Trophoblast cell (in vitro differentiated cells and primary cell): ENCODE data around the gene EIF3CL.
"Not testable (repeated sequence)": the region's sequence is repeated elsewhere in the genome, so short reads cannot be mapped to it uniquely, and the experiment has no call there.

Experiments used
- DNase-seq, 2 donors: peaks; one replicate each; pipeline ENCODE4 v3.0.0-alpha.2; 2016
- H2AFZ ChIP-seq: 2 replicates; pipeline ENCODE4 v1.6.1; 2013; ENCODE audit warnings: low read length, moderate library complexity, mild to moderate bottlenecking; ENCODE audit not compliant: insufficient read depth, poor library complexity
- H2AK5ac ChIP-seq: 2 replicates; pipeline ENCODE4 v1.6.1; 2013; ENCODE audit warnings: mild to moderate bottlenecking, low read length
- H2BK120ac ChIP-seq: 2 replicates; pipeline ENCODE4 v1.6.1; 2013; ENCODE audit warnings: low read length, mild to moderate bottlenecking, moderate library complexity; ENCODE audit not compliant: insufficient read depth, poor library complexity
- H2BK12ac ChIP-seq: 2 replicates; pipeline ENCODE4 v1.6.1; 2013; ENCODE audit warnings: mild to moderate bottlenecking, low read length, moderate library complexity
- H2BK5ac ChIP-seq: 2 replicates; pipeline ENCODE4 v1.6.1; 2013; ENCODE audit warnings: low read length, low read depth, moderate library complexity, mild to moderate bottlenecking; ENCODE audit not compliant: poor library complexity
- H3K14ac ChIP-seq: 2 replicates; pipeline ENCODE4 v1.6.1; 2013; ENCODE audit warnings: mild to moderate bottlenecking, low read length
- H3K18ac ChIP-seq: 2 replicates; pipeline ENCODE4 v1.6.1; 2013; ENCODE audit warnings: mild to moderate bottlenecking, low read length
- H3K23ac ChIP-seq: 2 replicates; pipeline ENCODE4 v1.6.1; 2013; ENCODE audit warnings: low read length
- H3K27ac ChIP-seq: 2 replicates; pipeline ENCODE4 v1.5.1; 2013; ENCODE audit warnings: low read depth, mild to moderate bottlenecking, inconsistent platforms, low read length, moderate library complexity
- H3K27me3 ChIP-seq: 2 replicates; pipeline ENCODE4 v1.6.1; 2013; ENCODE audit warnings: inconsistent platforms, mild to moderate bottlenecking, low read length, moderate library complexity; ENCODE audit not compliant: insufficient read depth
- H3K36me3 ChIP-seq, 2 experiments: 1 replicate in 1 of 2; 2 replicates in 1 of 2; pipeline ENCODE4 v1.6.1; 2013; ENCODE audit warnings: low read length in 2 of 2, mild to moderate bottlenecking in 2 of 2, moderate library complexity in 1 of 2; ENCODE audit not compliant: insufficient read depth in 2 of 2, control insufficient read depth in 1 of 2
- H3K4ac ChIP-seq: 2 replicates; pipeline ENCODE4 v1.6.1; 2013; ENCODE audit warnings: low read depth, mild to moderate bottlenecking, low read length, moderate library complexity
- H3K4me1 ChIP-seq, 2 experiments: 1 replicate in 1 of 2; 2 replicates in 1 of 2; pipeline ENCODE4 v1.6.1; 2013; ENCODE audit warnings: low read length in 2 of 2, mild to moderate bottlenecking in 2 of 2, moderate library complexity in 1 of 2; ENCODE audit not compliant: insufficient read depth in 2 of 2, control insufficient read depth in 1 of 2
- H3K4me2 ChIP-seq: 2 replicates; pipeline ENCODE4 v1.6.1; 2013; ENCODE audit warnings: inconsistent platforms, mild to moderate bottlenecking, low read length, moderate library complexity
- H3K4me3 ChIP-seq: 2 replicates; pipeline ENCODE4 v1.5.1; 2013; ENCODE audit warnings: mild to moderate bottlenecking, low read depth, low read length, inconsistent platforms
- H3K79me1 ChIP-seq: one replicate; pipeline ENCODE4 v1.6.1; 2013; ENCODE audit warnings: low read length
- H3K79me2 ChIP-seq: 2 replicates; pipeline ENCODE4 v1.6.1; 2013; ENCODE audit warnings: low read length, mild to moderate bottlenecking; ENCODE audit not compliant: control insufficient read depth, insufficient read depth, poor library complexity
- H3K9ac ChIP-seq: 2 replicates; pipeline ENCODE4 v1.6.1; 2013; ENCODE audit warnings: mild to moderate bottlenecking, low read length
- H3K9me3 ChIP-seq: 2 replicates; pipeline ENCODE4 v1.6.1; 2013; ENCODE audit warnings: low read depth, mild to moderate bottlenecking, control low read depth, inconsistent platforms, low read length; ENCODE audit not compliant: insufficient read depth
- H4K12ac ChIP-seq: 2 replicates; pipeline ENCODE4 v1.6.1; 2013; ENCODE audit warnings: low read depth, mild to moderate bottlenecking, low read length, moderate library complexity
- H4K8ac ChIP-seq: 2 replicates; pipeline ENCODE4 v1.6.1; 2013; ENCODE audit warnings: low read depth, mild to moderate bottlenecking, low read length, moderate library complexity
- H4K91ac ChIP-seq: one replicate; pipeline ENCODE4 v1.6.1; 2013; ENCODE audit warnings: low read depth, mild to moderate bottlenecking, low read length, moderate library complexity
- WGBS: extraction: QIAGEN DNeasy Blood & Tissue Kit; methylation state at CpG from one replicate; pipeline ENCODE4 v1.1.7; 2013; ENCODE audit warnings: missing lambda C conversion rate; ENCODE audit not compliant: insufficient read length, insufficient coverage; ENCODE audit errors: extremely low coverage; 5-methylcytosine and 5-hydroxymethylcytosine counted together

The EIF3CL gene

GRCh38 chr16:28382177-28382867 lies 21.3 kb downstream of the EIF3CL start:
- H2BK120ac ChIP-seq, H3K79me2 ChIP-seq, H3K36me3 ChIP-seq, H3K4me3 ChIP-seq, H2AK5ac ChIP-seq, H3K4ac ChIP-seq, H3K9me3 ChIP-seq, H3K27me3 ChIP-seq, H3K18ac ChIP-seq, H3K23ac ChIP-seq, H2AFZ ChIP-seq, H3K9ac ChIP-seq, H4K12ac ChIP-seq, H3K79me1 ChIP-seq, H3K27ac ChIP-seq, H3K4me2 ChIP-seq, H4K91ac ChIP-seq, H4K8ac ChIP-seq, DNase-seq, H3K4me1 ChIP-seq, H3K14ac ChIP-seq, H2BK5ac ChIP-seq, H2BK12ac ChIP-seq: not testable (repeated sequence)
- WGBS = no CpG with 5 or more reads among the region's 10 CpGs

- H2BK5ac ChIP-seq, DNase-seq: not testable (repeated sequence)
- no CpG with 5 or more reads among the region's 10 CpGs for WGBS
Observed at GRCh38 chr16:28377822-28378221, 25.8 kb downstream of the EIF3CL start.

GRCh38 chr16:28377108-28377625 lies 26.5 kb downstream of the EIF3CL start:
- H3K9me3 ChIP-seq, H3K23ac ChIP-seq, H2AFZ ChIP-seq, H3K27me3 ChIP-seq, H3K27ac ChIP-seq, H4K8ac ChIP-seq, H3K4me1 ChIP-seq, H2BK5ac ChIP-seq, H3K18ac ChIP-seq, H3K79me1 ChIP-seq, H3K36me3 ChIP-seq, H3K4ac ChIP-seq, H4K91ac ChIP-seq, H2BK120ac ChIP-seq, H3K14ac ChIP-seq, H3K4me3 ChIP-seq, H3K9ac ChIP-seq, DNase-seq, H3K4me2 ChIP-seq, H2BK12ac ChIP-seq, H4K12ac ChIP-seq, H3K79me2 ChIP-seq, H2AK5ac ChIP-seq: not testable (repeated sequence)
- WGBS = no CpG with 5 or more reads among the region's 38 CpGs

More at GRCh38 chr16:28377822-28378221, 25.8 kb downstream of the EIF3CL start:
- not testable (repeated sequence) for H3K79me2 ChIP-seq, H3K79me1 ChIP-seq, H3K4me2 ChIP-seq, H3K9ac ChIP-seq, H2BK12ac ChIP-seq, H3K18ac ChIP-seq, H3K23ac ChIP-seq, H3K27me3 ChIP-seq, H2AK5ac ChIP-seq, H3K4me3 ChIP-seq, H2AFZ ChIP-seq, H3K4me1 ChIP-seq, H3K14ac ChIP-seq, H3K27ac ChIP-seq, H3K36me3 ChIP-seq, H3K4ac ChIP-seq, H4K12ac ChIP-seq, H3K9me3 ChIP-seq, H4K8ac ChIP-seq, H4K91ac ChIP-seq, H2BK120ac ChIP-seq

GRCh38 chr16:28375115-28375514 lies 28.5 kb downstream of the EIF3CL start:
- H2BK120ac ChIP-seq, DNase-seq, H2BK5ac ChIP-seq, H3K4me3 ChIP-seq, H4K91ac ChIP-seq, H3K9me3 ChIP-seq, H3K79me2 ChIP-seq, H3K4ac ChIP-seq, H3K23ac ChIP-seq, H2AFZ ChIP-seq, H3K4me1 ChIP-seq, H3K18ac ChIP-seq, H3K27me3 ChIP-seq, H4K12ac ChIP-seq, H3K27ac ChIP-seq, H3K4me2 ChIP-seq, H3K79me1 ChIP-seq, H4K8ac ChIP-seq, H3K9ac ChIP-seq, H2BK12ac ChIP-seq, H3K14ac ChIP-seq, H2AK5ac ChIP-seq, H3K36me3 ChIP-seq: not testable (repeated sequence)
- WGBS = no CpG with 5 or more reads among the region's 8 CpGs
